T-helper 9 cell (primary cell): Measurements from ENCODE around the gene FAM240A.
"Not testable (repeated sequence)": the region's sequence is repeated elsewhere in the genome, so short reads cannot be mapped to it uniquely, and the experiment has no call there.

Source experiments
- DNase-seq: peaks from one replicate; pipeline ENCODE4 v3.0.0-alpha.2; 2020
- total RNA-seq, 2 donors: gene quantifications; one replicate each; lab custom pipeline; 2026; lab: John Stamatoyannopoulos, UW

The FAM240A gene
- 0 reads per million in 2 donors for total RNA-seq

DNA sequence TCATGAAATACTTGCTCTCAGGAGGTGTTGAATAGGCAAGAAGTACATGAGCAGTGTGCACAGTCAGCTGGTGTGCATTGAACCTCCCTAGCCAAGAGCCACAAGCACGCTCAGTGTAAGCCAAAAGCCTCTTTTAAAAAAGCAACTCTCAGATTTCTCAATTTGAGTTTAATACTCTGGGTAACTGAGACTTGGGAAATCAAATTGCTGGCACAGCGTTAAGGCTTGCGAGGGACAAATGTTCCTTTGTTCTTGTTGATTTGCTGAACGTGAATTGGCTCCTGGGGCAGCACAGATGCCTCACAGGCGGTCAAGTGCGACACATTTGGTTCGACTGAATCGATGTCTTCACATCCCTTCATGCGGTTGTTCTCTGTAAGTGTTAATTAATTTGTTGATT, at the start of gene FAM240A:
FAM240A (plus strand) TSS at position 202 of the 400 bp plus-strand sequence; CDS start at position 361, 159 bp downstream.
- no peak for DNase-seq

DNA sequence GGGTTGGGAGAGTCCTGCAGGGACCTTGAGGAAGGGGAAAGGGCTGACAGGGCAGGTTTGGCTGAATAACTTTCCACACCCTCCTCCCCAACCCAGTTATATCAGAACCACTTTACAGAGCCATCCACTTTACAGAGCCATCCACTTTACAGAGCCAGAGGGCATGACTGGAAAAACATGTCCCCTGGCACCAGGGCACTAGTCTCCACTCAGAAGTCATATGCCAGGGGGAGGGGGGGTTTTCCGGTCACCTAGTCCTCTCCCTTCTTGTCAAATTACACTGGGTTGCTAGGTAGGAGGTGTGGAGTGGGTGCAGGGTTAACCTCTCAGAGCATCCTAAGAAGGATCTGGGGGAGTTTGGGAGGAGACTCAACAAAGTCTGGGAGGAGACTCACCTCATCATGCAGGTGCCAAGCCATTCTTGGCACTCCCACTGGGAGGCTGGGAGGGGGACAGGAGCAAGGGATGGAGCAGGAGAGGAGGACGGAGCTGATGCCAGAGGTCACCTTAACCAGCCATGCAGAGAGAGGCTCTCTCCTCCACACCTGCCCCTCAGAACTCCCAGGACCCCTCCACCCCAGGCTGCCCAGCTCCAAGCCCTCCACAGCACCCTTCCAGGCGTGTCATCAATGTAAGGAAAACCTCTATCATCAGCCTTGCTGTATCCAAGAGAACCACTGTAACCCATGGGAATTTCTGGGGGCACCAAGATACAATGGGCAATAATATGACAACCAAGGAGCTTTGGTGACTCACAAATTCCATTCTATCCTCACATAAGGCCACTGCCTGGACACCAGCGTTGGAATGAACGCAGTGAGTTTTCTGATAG, 47.9 kb upstream of the FAM240A start:
- no peak for DNase-seq

DNA sequence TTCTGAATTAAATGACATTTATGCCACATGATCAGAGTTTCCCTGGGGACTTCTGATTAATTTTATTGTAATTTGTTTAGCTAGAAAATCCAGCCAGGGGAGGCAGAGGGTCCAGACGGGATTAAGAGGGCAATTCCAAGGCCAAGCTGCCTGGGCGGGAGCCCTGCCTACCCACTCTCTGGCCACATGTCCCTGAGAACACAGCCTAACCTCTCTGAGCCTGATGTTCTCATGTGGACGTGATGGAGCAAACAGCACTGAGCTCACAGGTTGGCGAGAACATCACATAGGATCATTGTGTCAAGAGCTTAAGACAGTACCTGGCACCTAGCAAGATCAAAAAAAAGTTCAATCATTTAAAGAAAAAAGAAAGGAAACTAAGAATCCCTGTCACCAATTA, 47.2 kb upstream of the FAM240A start:
- DNase-seq = no peak

DNA sequence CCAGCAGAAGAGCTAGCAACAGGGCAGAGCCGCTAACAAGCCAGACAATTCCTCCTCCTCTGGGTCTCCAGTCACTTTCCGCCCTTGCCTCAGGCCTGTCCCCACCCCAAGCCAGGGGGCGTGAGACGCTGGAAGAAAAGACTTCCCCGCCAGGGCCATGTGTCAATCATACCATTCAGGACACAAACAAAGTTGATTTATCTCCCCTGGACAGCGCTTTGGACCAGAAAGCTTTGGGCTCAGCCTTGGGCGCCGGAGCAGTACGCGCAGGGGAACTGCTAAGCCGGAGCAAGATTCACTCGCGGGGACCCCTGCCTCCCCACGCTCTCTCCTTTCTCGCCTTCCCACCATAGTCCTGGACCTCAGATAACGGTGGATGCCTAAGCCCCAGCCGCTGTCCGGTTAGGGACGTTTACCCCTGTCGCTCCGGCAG, 46.7 kb upstream of the FAM240A start:
- DNase-seq = no peak

DNA sequence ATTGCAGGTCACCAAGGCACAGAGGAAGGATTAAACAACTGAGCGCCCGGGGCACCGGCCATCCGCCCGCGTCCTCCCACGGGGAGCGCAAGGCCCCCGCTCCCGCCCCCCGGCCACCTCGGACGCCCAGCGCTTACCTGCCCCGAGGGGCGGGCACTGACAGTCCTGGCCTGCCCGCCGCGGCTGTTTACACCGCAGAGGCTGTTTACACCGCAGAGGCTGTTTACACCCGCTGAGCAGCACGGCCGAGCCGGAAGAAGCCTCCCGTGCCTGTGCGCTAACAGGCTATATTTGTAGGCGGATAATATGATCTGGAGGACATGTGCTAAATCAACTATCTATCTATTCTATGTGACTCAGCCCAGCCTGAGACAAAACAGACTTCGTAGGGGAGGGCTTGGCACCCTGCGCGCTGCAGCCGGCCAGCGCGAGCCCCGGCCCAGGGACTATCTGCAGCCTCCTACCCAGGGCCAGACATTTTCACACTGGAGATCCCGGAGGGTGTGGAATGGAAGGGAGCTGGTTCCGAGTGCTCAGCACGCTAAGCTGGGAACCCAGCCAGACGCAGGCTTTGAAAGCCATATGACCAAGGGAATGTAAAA, 46.2 kb upstream of the FAM240A start, which contains the start of gene LRRC2:
LRRC2 (minus strand) TSS at position 263 of the 602 bp plus-strand sequence. CDS start 14,711 bp downstream, outside the sequence.
- DNase-seq = no peak

DNA sequence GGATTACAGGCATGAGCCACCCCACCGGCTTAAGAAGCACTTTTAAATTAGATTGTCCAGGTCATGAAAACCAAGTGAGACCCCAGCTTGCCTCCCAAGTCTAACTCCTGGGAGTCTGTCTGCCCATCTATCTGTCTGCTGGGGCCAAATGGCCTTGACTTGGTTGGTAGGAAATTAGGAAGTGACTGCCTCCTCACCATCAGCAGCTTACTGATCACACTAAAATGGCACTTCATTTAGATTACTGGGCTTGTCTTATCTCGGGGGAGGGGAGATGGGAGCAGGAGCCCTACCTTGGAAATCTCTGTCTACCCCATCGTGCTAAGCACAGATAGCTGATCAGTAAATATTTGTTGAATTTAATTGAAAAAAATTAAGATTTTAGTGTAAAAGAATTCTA, 40.6 kb upstream of the FAM240A start:
- no peak for DNase-seq

DNA sequence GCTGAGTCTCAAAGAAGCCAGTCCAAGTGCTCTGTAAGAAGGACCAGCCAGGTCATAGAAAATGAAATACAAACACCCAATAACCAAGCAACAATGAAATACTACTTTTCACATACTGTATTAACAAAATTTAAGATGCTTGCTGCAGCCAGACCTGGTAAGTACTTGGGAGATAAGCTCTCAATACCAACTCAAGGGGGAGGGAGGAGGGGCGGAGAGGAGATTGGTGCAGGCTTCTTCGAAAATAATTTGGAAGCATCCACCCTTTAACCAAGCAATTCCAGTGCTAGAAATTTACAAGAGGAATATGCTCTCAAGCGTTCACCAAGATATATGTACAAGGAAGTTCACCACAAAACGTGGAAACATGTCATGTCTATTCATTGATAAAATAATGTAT, 38.6 kb upstream of the FAM240A start:
- DNase-seq = no peak

DNA sequence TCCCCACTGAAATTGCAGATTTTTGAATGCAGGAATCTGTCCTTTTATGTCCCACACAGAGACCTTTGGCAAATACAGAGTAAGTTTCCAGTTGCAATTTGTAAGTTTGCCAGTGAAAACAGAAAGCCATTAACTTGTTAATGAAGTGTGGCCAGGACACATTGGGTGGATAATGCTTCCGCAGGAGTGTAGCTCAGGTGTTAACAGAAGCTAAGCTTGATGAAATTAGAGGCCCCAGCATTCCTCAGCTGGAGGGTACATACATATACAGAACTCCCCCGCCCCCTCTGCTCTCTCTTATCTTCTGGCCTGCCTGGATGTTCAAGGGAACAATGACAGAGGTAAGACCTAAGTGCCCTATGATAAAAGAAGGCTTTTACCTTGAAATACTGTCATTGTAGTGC, 38.1 kb upstream of the FAM240A start:
- no peak for DNase-seq

DNA sequence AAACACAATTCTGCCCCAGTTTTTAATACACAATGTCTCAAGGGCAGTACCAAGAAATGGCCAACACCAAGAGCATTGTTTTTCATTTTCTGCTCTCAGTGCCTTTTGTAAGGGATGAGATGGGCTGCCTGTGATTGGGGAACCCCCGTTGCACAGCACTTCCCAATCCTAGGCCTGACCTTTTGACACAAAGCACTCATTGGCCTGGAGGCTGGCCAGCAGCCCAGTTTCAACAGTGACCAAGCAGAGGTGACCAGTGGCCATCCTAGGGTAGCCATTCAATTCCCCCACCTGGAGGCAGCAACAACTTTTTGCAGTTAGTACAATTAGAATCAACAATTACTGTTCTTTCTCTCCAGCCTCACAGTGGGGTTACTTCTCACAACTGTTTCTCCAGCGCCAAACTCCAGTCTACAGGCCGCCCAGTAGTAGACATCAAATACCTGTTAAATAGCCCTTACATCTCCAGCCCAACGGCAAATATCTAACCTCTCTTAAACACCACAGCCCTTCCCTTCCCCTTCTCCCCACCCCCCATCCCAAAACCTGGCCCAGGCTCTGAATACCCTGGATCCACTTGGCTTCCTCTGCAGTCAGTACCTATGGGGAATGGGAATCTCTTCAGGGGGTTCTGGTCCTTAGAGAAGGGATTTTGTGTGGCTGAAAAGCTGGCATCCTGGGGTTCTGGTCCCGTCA, 37.3 kb upstream of the FAM240A start:
- DNase-seq = no peak

DNA sequence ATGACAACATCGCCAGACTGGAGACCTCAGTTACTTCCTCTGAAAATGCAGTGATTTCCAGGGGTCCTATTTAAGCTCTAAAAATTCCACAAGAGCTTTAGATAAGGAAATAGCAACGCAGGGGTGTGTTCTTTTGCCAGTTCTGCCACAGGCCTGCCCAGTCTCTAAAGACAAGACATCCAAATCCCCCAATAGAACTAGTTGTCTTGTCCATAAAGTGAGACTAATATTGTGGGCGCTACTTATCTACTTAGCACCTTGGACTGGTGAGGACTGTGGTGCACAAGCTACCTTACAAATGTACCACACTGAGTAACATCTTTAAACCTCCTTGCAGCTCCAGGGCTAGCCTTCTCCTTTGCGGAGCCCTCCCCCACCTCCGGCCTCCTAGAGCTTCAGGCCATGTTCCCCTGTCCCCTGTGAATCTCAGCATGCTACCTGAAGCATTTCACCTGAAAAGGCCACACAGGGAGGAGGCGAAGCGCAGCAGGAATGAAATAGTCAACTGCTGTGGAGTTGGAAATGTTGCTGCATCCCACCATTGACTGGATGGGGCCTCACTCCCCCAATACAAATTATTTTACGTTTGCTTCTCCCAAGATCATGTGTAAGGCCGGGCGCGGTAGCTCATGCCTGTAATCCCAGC, 36.6 kb upstream of the FAM240A start:
- DNase-seq = no peak

DNA sequence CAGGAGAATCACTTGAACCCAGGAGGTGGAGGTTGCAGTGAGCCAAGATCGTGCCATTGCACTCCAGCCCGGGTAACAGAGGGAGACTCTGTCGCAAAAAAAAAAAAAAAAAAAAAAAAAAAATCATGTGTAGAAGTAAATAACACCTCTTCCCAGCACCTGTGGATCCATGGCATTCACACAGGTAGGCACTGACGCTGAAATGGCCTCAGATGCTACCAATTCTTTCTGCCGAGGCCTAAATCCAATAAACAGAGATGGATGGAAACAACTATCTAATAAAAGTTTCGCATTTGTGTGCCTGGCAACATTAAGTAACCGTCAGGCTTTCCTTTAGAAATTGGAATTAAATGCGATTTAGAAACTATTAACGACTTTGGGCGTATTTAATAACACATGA, 35.9 kb upstream of the FAM240A start:
- DNase-seq = no peak

DNA sequence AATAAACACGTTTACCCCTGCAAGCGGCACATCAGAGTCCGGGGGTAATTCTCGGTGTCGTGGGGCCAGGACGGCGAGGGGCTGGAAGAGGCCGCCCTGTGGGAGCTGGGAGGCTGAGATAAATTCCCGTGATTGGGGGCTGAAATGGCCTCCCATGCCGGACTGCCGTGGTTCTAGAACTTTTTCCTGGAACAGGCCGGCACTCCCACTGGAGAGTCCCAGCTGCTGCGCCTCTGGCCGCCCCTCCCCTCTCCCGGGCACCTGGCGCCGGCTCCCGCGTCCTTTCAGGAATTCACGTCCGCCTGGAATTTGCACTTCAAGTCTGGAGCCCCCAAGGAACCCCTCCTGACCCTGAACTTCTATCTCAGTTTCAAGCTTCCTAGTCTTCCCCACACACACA, 35.4 kb upstream of the FAM240A start:
- no peak for DNase-seq

DNA sequence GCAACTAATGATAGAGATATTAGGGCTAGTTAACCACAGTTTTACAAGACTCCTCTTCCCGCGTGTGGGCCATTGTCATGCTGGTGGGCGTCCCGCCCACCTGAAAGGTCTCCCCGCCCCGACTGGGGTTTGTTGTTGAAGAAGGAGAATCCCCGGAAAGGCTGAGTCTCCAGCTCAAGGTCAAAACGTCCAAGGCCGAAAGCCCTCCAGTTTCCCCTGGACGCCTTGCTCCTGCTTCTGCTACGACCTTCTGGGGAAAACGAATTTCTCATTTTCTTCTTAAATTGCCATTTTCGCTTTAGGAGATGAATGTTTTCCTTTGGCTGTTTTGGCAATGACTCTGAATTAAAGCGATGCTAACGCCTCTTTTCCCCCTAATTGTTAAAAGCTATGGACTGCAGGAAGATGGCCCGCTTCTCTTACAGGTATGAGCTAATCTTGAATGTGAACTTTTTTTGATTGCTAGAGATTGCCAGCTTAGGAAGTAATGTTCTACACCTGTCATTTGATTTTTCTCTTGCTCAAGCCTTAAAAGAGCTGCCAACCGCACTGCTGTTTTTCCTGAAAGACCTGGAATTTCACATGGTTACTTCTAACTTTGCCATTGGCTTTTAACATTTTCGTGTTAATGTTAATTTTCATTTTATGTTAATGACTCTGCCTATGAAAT, 34.6 kb upstream of the FAM240A start:
- DNase-seq = not testable (repeated sequence)

DNA sequence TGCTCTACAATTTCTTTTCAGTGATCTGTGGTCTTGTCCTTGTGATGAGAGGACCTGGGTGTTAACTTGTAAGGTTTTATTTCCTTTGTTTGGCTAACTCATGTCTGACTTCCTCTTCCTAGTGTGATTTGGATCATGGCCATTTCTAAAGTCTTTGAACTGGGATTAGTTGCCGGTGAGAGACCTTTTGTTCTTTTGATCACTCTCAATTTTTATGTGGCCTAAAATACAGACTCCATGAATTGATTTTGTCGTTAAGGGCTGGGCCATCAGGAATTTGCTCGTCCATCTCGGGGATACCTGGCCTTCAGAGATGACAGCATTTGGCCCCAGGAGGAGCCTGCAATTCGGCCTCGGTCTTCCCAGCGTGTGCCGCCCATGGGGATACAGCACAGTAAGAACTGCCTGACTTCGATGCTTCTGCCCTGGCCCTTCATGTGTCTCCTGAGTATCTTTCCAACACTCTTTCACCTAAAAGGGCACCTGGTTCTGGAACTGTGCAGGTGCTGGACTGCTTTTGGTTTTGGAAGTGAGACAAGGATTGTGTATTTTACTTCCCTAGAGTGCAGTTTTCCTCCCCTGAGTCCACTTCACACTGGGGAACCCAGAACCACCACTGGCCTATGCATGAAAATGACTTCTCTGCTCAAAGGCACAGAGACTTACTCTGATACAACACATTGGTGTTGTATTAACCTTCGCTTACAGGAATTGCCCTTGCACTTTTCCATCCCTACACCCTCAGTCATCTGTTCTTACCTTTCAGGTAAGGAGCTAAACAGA, 33.2 kb upstream of the FAM240A start:
- DNase-seq = no peak

DNA sequence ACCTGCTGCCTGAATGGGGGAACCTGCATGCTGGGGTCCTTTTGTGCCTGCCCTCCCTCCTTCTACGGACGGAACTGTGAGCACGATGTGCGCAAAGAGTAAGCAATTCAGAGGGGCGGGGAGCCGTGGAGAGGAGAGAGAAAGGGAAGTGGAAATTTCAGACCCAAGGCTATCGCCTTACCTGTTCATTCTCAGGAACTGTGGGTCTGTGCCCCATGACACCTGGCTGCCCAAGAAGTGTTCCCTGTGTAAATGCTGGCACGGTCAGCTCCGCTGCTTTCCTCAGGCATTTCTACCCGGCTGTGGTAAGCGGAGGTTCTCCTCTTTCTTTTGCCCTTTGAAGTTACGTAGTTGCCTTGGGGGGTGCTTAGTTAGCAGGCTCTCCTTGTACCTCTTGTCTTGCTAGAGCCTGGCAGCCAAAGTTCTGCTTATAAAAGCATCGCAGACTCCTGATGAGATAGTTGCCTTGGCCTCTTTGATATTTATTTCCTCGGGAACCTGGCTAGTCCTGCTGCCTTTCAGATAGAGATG, 32.5 kb upstream of the FAM240A start:
- no peak for DNase-seq

DNA sequence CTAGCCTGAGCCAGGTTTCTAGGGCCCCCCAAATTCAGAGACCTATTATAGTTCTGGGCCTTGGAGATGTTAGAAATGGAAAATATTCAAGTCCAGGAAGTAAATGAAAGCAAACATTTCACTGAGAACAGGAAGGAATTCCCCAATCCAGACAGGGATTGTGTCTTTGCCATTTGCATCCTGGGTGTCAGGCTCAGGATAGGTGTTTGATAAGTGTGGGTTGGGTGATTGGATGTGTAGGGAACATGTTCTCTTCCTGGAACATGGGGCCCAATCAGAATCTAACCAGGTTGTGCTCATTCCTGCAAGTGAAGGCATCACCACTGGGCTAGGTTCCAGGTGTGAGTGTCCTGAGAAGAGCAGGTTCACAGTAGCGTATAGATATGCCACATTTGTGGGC, 31.6 kb upstream of the FAM240A start:
- DNase-seq = no peak

DNA sequence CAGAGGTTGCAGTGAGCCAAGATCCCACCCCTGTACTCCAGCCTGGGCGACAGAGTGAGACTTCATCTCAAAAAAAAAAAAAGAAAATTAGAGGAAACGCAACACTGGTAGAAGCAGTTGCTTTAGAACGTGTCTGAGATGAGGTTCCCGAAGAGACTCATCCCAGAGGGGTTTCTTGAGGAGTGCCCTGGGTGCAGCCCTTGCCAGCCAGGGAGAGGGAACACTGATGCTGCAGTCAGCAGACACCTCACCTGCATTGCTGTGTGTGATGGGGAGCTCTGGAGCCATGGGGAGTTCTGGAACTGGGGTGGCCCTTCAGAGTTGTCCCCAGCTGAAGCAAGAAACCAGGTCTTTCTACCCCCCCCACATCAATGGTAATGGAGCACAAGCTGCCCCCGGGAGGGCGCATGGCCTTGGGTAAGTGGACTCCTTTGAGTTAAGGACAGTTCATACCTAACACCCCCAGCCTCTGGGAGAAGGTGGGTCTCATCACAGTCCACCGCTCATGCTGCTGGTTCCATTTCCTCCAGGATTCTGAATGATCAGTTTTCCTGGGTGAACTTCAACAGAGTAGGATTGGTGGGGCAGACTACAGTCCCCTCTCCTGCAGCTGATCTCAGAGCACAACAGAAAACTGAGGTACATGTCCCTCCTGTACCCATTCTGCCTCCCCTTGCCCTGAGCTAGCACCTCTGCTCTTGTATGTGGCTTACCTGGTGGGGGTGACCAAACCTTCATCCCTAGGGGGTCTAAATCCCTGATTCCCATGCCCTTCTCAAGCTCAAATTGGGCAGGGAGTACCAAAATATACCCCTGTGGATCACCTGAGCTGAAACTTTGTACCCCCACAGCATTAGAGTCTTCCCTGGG, 27.5 kb upstream of the FAM240A start:
- DNase-seq = no peak

DNA sequence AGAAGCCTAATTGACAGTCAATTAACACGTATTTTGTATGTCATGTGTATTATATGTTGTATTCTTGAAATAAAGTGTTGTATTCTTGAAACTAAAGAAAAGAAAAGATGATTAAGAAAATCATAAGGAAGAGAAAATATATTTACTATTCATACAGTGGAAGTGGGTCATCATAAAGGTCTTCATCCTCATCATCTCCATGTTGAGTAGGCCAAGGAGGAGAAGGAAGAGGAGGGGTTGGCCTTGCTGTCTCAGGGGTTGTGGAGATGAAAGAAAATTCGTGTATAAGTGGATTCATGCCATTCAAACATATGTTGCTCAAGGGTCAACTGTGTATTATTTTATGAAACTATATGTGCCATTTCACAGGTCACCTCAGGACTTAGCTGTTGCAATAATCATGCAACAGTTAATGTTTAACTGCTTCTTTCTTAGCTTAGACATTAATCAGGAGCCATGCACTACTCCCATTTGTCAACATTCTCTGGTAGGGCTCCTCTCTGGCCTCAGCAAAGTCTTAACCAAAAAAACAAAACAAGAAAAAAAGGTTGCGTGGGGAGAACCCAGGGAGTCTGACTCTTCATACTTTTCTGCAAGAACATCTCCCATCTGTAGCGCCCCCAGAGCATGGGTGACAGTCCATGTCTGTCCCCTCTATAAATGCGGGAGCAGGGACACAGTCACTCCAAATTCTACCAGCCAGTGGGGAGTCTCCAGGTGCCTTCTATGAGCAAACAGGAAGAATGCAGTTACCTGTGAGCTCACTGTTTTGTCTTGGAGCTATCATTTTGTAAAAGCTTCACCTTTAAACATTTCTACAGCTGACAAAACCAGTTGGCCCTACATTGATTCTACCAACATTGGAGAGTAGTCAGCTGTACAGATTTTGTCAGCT, 26.3 kb upstream of the FAM240A start:
- DNase-seq = no peak

DNA sequence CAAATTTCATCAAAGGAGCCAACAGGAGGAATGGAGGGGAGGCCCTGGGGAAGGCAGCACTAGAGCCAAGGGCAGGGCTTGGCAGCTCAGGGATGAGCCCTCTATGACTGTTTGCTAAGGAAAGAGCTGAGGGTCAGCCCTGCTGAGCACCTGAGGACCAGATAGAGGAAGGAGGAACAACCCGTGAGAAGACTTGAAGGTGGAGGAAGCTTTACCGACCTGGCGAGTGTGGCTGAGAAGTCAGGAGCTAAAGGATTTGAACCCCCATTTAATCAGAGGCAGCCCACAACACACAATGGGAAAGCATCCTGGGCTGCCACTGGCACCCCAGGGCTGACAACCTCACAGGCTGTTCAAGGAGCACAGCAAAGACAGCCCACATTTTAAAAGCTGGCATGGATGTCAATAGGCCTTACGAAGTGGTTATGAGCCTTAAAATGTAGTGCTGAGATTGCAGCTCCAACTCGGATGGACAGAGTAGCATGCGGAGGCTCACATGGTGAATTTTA, 25.5 kb upstream of the FAM240A start:
- no peak for DNase-seq
